ENCODE measurements around the gene HTN1. TPM values are rescaled to one million over a fixed set of nuclear protein-coding genes. Genes with fewer than 3 reads are reported as not detected.
"Not testable (repeated sequence)": the region's sequence is repeated elsewhere in the genome, so short reads cannot be mapped to it uniquely, and the experiment has no call there.

Gene HTN1
- total RNA-seq = not detected

- 82 to 87% methylated on average over 6 of the region's 6 CpGs for WGBS, 2 donors
- not testable (repeated sequence) for H3K36me3 ChIP-seq, H3K9me3 ChIP-seq
Observed at GRCh38 chr4:70050138-70050537, at the start of gene HTN1. TSS of gene HTN1 (plus strand) at chr4:70050438. CDS start at chr4:70053077, 2,639 bp downstream.

GRCh38 chr4:70000711-70001110 lies 49.5 kb upstream of the HTN1 start:
- Histone ChIP-seq H3K27ac (no peak overlapping the region), H3K4me3 (replicated peaks in 1 of 3) (no peak overlapping the region), H3K9me3 (no peaks in the 10 kb centered on the region), H3K27me3 (no peaks in the 10 kb centered on the region), H3K4me1 (no peaks in the 10 kb centered on the region), H3K36me3 (no peaks in the 10 kb centered on the region)
- TF ChIP-seq POLR2A (IDR thresholded peaks at IDR 0.05) (no peak), CTCF (IDR thresholded peaks at IDR 0.05) (no peak)
- WGBS, 2 donors = 80 to 86% methylated on average over 1 of the region's 1 CpG
- intact Hi-C loops (cut with DNase I) = no loop called here
- no peak for DNase-seq

More at GRCh38 chr4:70050138-70050537, at the start of gene HTN1:
- DNase-seq; H3K27me3 ChIP-seq; H3K4me3 ChIP-seq (replicated peaks in 1 of 3); H3K27ac ChIP-seq; H3K4me1 ChIP-seq; intact Hi-C loops (cut with DNase I): not testable (repeated sequence)

- H3K27me3 ChIP-seq = no peaks in the 10 kb centered on the region
- H3K27ac ChIP-seq = no peak overlapping the region
- peaks cover 0 to 5% of the 10 kb centered on the region in 2 donors for H3K4me1 ChIP-seq
- H3K36me3 ChIP-seq = no peaks in the 10 kb centered on the region
- TF ChIP-seq CTCF (IDR thresholded peaks at IDR 0.05) (no peak), POLR2A (IDR thresholded peaks at IDR 0.05) (no peak)
- no peak overlapping the region for H3K4me3 ChIP-seq (replicated peaks in 1 of 3)
- H3K9me3 ChIP-seq = no peaks in the 10 kb centered on the region
- no peak for DNase-seq
- intact Hi-C loops (cut with DNase I) = no loop called here
Observed at GRCh38 chr4:70002507-70002906, 47.7 kb upstream of the HTN1 start.

GRCh38 chr4:70008771-70009170 lies 41.5 kb upstream of the HTN1 start:
- no peak for DNase-seq
- Histone ChIP-seq H3K27me3 (no peaks in the 10 kb centered on the region), H3K36me3 (no peaks in the 10 kb centered on the region), H3K4me1 (peaks cover 0 to 5% of the 10 kb centered on the region in 2 donors), H3K27ac (no peak overlapping the region), H3K4me3 (replicated peaks in 1 of 3) (no peak overlapping the region), H3K9me3 (no peaks in the 10 kb centered on the region)
- TF ChIP-seq POLR2A (IDR thresholded peaks at IDR 0.05) = no peak
- TF ChIP-seq CTCF (IDR thresholded peaks at IDR 0.05) = no peak
- 47 to 54% methylated on average over 3 of the region's 3 CpGs for WGBS, 2 donors
- intact Hi-C loops (cut with DNase I) = no loop called here

GRCh38 chr4:70019006-70019405 lies 31.2 kb upstream of the HTN1 start:
- H3K27ac ChIP-seq; H3K9me3 ChIP-seq; H3K36me3 ChIP-seq; DNase-seq; H3K27me3 ChIP-seq; H3K4me1 ChIP-seq; H3K4me3 ChIP-seq (replicated peaks in 1 of 3); intact Hi-C loops (cut with DNase I): not testable (repeated sequence)
- 87 to 88% methylated on average over 6 of the region's 10 CpGs for WGBS, 2 donors

GRCh38 chr4:70023218-70023617 lies 27.0 kb upstream of the HTN1 start:
- Histone ChIP-seq H3K4me3 (replicated peaks in 1 of 3) (no peak overlapping the region), H3K36me3 (no peaks in the 10 kb centered on the region), H3K27me3 (no peaks in the 10 kb centered on the region), H3K9me3 (no peaks in the 10 kb centered on the region), H3K4me1 (no peaks in the 10 kb centered on the region), H3K27ac (no peak overlapping the region)
- DNase-seq = no peak
- 91 to 94% methylated on average over 2 of the region's 2 CpGs for WGBS, 2 donors
- intact Hi-C loops (cut with DNase I) = no loop called here
- no peak for TF ChIP-seq POLR2A (IDR thresholded peaks at IDR 0.05)
- TF ChIP-seq CTCF (IDR thresholded peaks at IDR 0.05) = no peak

Data from thyroid gland (tissue), 4 donors.